GM23338 (cell line): ENCODE measurements around the gene TASOR2. TPM values are rescaled to one million over a fixed set of nuclear protein-coding genes. Genes with fewer than 3 reads are reported as not detected.

ENCODE experiments used
- ATAC-seq: fragments of 200-7000 bp; cut with Tn5 transposase; 3 replicates; pipeline ENCODE4 v1.9.1; 2020
- DNase-seq: peaks from one replicate; pipeline ENCODE4 v3.0.0-alpha.2; 2015; ENCODE audit warnings: low spot score
- H2AFZ ChIP-seq: fragments of 200-600 bp; sonication (generic); 2 replicates; pipeline ENCODE4 v1.8.0; 2016; ENCODE audit warnings: antibody characterized with exemption, mild to moderate bottlenecking, moderate library complexity
- H3F3A ChIP-seq: fragments of 200-600 bp; sonication (generic); replicated peaks from 2 replicates; pipeline ENCODE4 v1.8.0; 2017; ENCODE audit warnings: antibody characterized with exemption, mixed run types, low read depth
- H3K27ac ChIP-seq: fragments of 200-600 bp; sonication (generic); 2 replicates; pipeline ENCODE4 v1.6.1; 2016; ENCODE audit warnings: low read depth
- H3K27me3 ChIP-seq: fragments of 200-600 bp; sonication (generic); 2 replicates; pipeline ENCODE4 v1.8.0; 2016; ENCODE audit warnings: mild to moderate bottlenecking, mixed run types, moderate library complexity; ENCODE audit not compliant: insufficient read depth
- H3K36me3 ChIP-seq: fragments of 200-600 bp; sonication (generic); 2 replicates; pipeline ENCODE4 v1.8.0; 2016; ENCODE audit warnings: mild to moderate bottlenecking; ENCODE audit not compliant: insufficient read depth
- H3K4me1 ChIP-seq: fragments of 200-600 bp; sonication (generic); 2 replicates; pipeline ENCODE4 v1.8.0; 2016; ENCODE audit warnings: mild to moderate bottlenecking, moderate library complexity; ENCODE audit not compliant: insufficient read depth
- H3K4me2 ChIP-seq: fragments of 200-600 bp; sonication (generic); 2 replicates; pipeline ENCODE4 v1.7.1; 2017; ENCODE audit warnings: mixed run types
- H3K4me3 ChIP-seq: fragments of 200-600 bp; sonication (generic); 2 replicates; pipeline ENCODE4 v1.6.1; 2016; ENCODE audit warnings: mixed run types
- H3K79me2 ChIP-seq: fragments of 200-600 bp; sonication (generic); replicated peaks from 2 replicates; pipeline ENCODE4 v1.8.0; 2017; ENCODE audit warnings: mild to moderate bottlenecking; ENCODE audit not compliant: insufficient read depth
- H3K9me2 ChIP-seq: fragments of 200-600 bp; sonication (generic); 2 replicates; pipeline ENCODE4 v1.8.0; 2017; ENCODE audit not compliant: insufficient read depth
- H4K20me1 ChIP-seq: fragments of 200-600 bp; sonication (generic); replicated peaks from 2 replicates; pipeline ENCODE4 v1.8.0; 2017; ENCODE audit warnings: mild to moderate bottlenecking; ENCODE audit not compliant: insufficient read depth
- H3K27ac Mint-ChIP-seq: 2 replicates; pipeline ENCODE4 v1.8.0; 2020; ENCODE audit warnings: inconsistent platforms, mild to moderate bottlenecking, moderate library complexity, mixed read lengths
- H3K27me3 Mint-ChIP-seq: 3 replicates; pipeline ENCODE4 v1.8.0; 2022; ENCODE audit warnings: low read depth, mild to moderate bottlenecking, moderate library complexity, mixed read lengths, inconsistent platforms; ENCODE audit not compliant: insufficient read depth, poor library complexity
- H3K36me3 Mint-ChIP-seq: 3 replicates; pipeline ENCODE4 v1.8.0; 2021; ENCODE audit warnings: low read depth, mild to moderate bottlenecking, inconsistent platforms, moderate library complexity, mixed read lengths
- H3K4me1 Mint-ChIP-seq: 3 replicates; pipeline ENCODE4 v1.8.0; 2020; ENCODE audit warnings: mild to moderate bottlenecking, inconsistent platforms, mixed read lengths
- H3K4me3 Mint-ChIP-seq: 3 replicates; pipeline ENCODE4 v1.8.0; 2021; ENCODE audit warnings: moderate library complexity, mild to moderate bottlenecking, inconsistent platforms, mixed read lengths
- H3K9me3 Mint-ChIP-seq: 3 replicates; pipeline ENCODE4 v1.8.0; 2020; ENCODE audit warnings: moderate library complexity, mild to moderate bottlenecking, inconsistent platforms, mixed read lengths
- CREB1 ChIP-seq: fragments of 250-450 bp; sonication (Bioruptor Pico); IDR thresholded peaks from 2 replicates; pipeline ENCODE4 v1.5.0; 2020; ENCODE audit warnings: low read depth, mild to moderate bottlenecking, moderate library complexity
- EZH2phosphoT487 ChIP-seq: fragments of 200-600 bp; sonication (generic); IDR thresholded peaks from one replicate; pipeline ENCODE4 v1.8.1; 2018; ENCODE audit warnings: antibody characterized with exemption; ENCODE audit not compliant: unreplicated experiment
- JUNB ChIP-seq: IDR thresholded peaks from one replicate; pipeline ENCODE4 v1.6.1; 2016; ENCODE audit warnings: antibody characterized with exemption; ENCODE audit not compliant: unreplicated experiment
- NANOG ChIP-seq: IDR thresholded peaks from 2 replicates; pipeline ENCODE4 v1.6.1; 2016; ENCODE audit warnings: antibody characterized with exemption, borderline replicate concordance
- POLR2AphosphoS5 ChIP-seq: IDR thresholded peaks from 2 replicates; pipeline ENCODE4 v1.6.1; 2016; ENCODE audit warnings: antibody characterized with exemption, low read depth
- STAT1 ChIP-seq: IDR thresholded peaks from one replicate; pipeline ENCODE4 v1.6.1; 2016; ENCODE audit warnings: antibody characterized with exemption; ENCODE audit not compliant: unreplicated experiment
- ZNF114 ChIP-seq: fragments of 250-450 bp; sonication (Bioruptor Pico); IDR thresholded peaks from 2 replicates; pipeline ENCODE4 v1.5.0; 2020; ENCODE audit warnings: mild to moderate bottlenecking, moderate library complexity
- ZNF331 ChIP-seq: fragments of 250-450 bp; sonication (Bioruptor Pico); IDR thresholded peaks from 2 replicates; pipeline ENCODE4 v1.5.0; 2020; ENCODE audit warnings: low read depth, mild to moderate bottlenecking, moderate library complexity
- polyA plus RNA-seq: library from polyadenylated mRNA; unstranded; fragments of >200 nt; fragmentation: Nextera tagmentation; extraction: Ambion mirVana; gene quantifications from 2 replicates; pipeline ENCODE4 v1.2.1, GENCODE V29; 2016
- total RNA-seq: library from RNA; depleted of rRNA; stranded (reverse); fragments of >200 nt; shearing (Covaris generic); gene quantifications from 2 replicates; pipeline ENCODE4 v1.2.3, GENCODE V29; 2014
- TF ChIP-seq, protein P1 (sequence below): IDR thresholded peaks from one replicate; pipeline ENCODE4 v1.6.1; 2018; ENCODE audit warnings: antibody characterized with exemption; ENCODE audit not compliant: unreplicated experiment
- TF ChIP-seq, protein P2 (sequence below): IDR thresholded peaks from 2 replicates; pipeline ENCODE4 v1.6.1; 2016; ENCODE audit warnings: antibody characterized with exemption

TASOR2 gene
- total and polyA plus RNA-seq, 2 experiments from 2014 or later, result 45.2 to 110 TPM

DNA sequence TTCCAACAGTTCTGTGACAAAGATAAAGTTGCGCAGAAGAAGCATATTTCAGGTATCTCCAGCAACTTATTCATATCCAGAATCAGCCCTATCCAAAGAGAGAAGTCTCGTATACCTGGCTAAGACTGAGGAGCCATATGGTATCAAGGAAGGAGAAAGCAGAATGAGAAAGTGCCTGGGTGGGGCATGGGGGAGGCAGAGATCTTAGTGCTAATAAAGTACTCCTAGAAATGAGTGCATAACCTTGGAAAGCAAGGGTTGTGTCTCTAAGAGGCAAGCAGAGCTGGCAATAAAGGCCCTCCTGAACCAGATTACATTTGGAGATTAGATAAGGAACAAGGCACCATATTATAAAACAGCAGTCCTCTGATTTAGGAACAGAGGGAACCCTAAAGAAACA is 12.7 kb downstream of the TASOR2 start:
- peaks cover 29% of the 10 kb centered on the region for H4K20me1 ChIP-seq
- no peaks in the 10 kb centered on the region for H3K36me3 ChIP-seq
- H3K4me3 ChIP-seq, result no peak overlapping the region
- peaks cover 100% of the 10 kb centered on the region for H3K79me2 ChIP-seq
- Mint-ChIP-seq H3K9me3 (no peaks in the 10 kb centered on the region), H3K27me3 (no peaks in the 10 kb centered on the region), H3K4me3 (no peak overlapping the region), H3K27ac (peak overlapping the region; percentile 26; the same call in 1 of the 2 replicates), H3K4me1 (peaks cover 37% of the 10 kb centered on the region), H3K36me3 (no peaks in the 10 kb centered on the region; the same call in 2 of the 3 replicates)
- ATAC-seq, result no peak
- H3K27me3 ChIP-seq, result no peaks in the 10 kb centered on the region
- DNase-seq, result no peak
- H3K9me2 ChIP-seq, result no peaks in the 10 kb centered on the region
- H3K4me1 ChIP-seq, result peaks cover 37% of the 10 kb centered on the region
- no peaks in the 10 kb centered on the region for H3F3A ChIP-seq
- no peak overlapping the region for H2AFZ ChIP-seq
- no peak overlapping the region for H3K27ac ChIP-seq
- TF ChIP-seq CREB1 (CRISPR knock-in tag), result no peak
- TF ChIP-seq POLR2AphosphoS5, result no peak
- TF ChIP-seq ZNF331 (CRISPR knock-in tag), result no peak
- TF ChIP-seq, protein P1, sequence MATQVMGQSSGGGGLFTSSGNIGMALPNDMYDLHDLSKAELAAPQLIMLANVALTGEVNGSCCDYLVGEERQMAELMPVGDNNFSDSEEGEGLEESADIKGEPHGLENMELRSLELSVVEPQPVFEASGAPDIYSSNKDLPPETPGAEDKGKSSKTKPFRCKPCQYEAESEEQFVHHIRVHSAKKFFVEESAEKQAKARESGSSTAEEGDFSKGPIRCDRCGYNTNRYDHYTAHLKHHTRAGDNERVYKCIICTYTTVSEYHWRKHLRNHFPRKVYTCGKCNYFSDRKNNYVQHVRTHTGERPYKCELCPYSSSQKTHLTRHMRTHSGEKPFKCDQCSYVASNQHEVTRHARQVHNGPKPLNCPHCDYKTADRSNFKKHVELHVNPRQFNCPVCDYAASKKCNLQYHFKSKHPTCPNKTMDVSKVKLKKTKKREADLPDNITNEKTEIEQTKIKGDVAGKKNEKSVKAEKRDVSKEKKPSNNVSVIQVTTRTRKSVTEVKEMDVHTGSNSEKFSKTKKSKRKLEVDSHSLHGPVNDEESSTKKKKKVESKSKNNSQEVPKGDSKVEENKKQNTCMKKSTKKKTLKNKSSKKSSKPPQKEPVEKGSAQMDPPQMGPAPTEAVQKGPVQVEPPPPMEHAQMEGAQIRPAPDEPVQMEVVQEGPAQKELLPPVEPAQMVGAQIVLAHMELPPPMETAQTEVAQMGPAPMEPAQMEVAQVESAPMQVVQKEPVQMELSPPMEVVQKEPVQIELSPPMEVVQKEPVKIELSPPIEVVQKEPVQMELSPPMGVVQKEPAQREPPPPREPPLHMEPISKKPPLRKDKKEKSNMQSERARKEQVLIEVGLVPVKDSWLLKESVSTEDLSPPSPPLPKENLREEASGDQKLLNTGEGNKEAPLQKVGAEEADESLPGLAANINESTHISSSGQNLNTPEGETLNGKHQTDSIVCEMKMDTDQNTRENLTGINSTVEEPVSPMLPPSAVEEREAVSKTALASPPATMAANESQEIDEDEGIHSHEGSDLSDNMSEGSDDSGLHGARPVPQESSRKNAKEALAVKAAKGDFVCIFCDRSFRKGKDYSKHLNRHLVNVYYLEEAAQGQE, result no peak
- no peak for TF ChIP-seq STAT1
- no peak for TF ChIP-seq NANOG
- TF ChIP-seq ZNF114 (CRISPR knock-in tag), result no peak
- TF ChIP-seq EZH2phosphoT487, result no peak
- no peak for TF ChIP-seq JUNB
- TF ChIP-seq, protein P2, sequence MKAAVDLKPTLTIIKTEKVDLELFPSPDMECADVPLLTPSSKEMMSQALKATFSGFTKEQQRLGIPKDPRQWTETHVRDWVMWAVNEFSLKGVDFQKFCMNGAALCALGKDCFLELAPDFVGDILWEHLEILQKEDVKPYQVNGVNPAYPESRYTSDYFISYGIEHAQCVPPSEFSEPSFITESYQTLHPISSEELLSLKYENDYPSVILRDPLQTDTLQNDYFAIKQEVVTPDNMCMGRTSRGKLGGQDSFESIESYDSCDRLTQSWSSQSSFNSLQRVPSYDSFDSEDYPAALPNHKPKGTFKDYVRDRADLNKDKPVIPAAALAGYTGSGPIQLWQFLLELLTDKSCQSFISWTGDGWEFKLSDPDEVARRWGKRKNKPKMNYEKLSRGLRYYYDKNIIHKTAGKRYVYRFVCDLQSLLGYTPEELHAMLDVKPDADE, result no peak
- H3K4me2 ChIP-seq, result peak overlapping the region; percentile 50

- peak; percentile 80 for ATAC-seq
- no peak for TF ChIP-seq NANOG
- TF ChIP-seq STAT1, result no peak
- TF ChIP-seq POLR2AphosphoS5, result no peak
- TF ChIP-seq ZNF331 (CRISPR knock-in tag), result no peak
- TF ChIP-seq, protein P2, result no peak
These were observed 13.4 kb downstream of the TASOR2 start for GRCh38 chr10:5698062-5698461.

More at GRCh38 chr10:5698062-5698461, 13.4 kb downstream of the TASOR2 start:
- Histone ChIP-seq H3K4me2 (peak overlapping the region; percentile 50), H3K9me2 (no peaks in the 10 kb centered on the region), H2AFZ (no peak overlapping the region), H3K4me3 (peak overlapping the region; percentile 24; the same call in 1 of the 2 replicates), H3K27ac (no peak overlapping the region), H3K79me2 (peaks cover 100% of the 10 kb centered on the region), H3K36me3 (no peaks in the 10 kb centered on the region), H3K27me3 (no peaks in the 10 kb centered on the region), H4K20me1 (peaks cover 29% of the 10 kb centered on the region), H3F3A (no peaks in the 10 kb centered on the region), H3K4me1 (peaks cover 34% of the 10 kb centered on the region)
- Mint-ChIP-seq H3K36me3 (no peaks in the 10 kb centered on the region; the same call in 2 of the 3 replicates), H3K27ac (peak overlapping the region; percentile 26; the same call in 1 of the 2 replicates), H3K27me3 (no peaks in the 10 kb centered on the region), H3K9me3 (no peaks in the 10 kb centered on the region), H3K4me1 (peaks cover 34% of the 10 kb centered on the region), H3K4me3 (peak overlapping the region; percentile 11; the same call in 2 of the 3 replicates)
- DNase-seq, result peak; percentile 35
